ENCODE data around the gene TUNAR. TPM values are rescaled to one million over a fixed set of nuclear protein-coding genes. Genes with fewer than 3 reads are reported as not detected.

TUNAR gene
- total and polyA plus RNA-seq, 12 donors = not detected

DNA sequence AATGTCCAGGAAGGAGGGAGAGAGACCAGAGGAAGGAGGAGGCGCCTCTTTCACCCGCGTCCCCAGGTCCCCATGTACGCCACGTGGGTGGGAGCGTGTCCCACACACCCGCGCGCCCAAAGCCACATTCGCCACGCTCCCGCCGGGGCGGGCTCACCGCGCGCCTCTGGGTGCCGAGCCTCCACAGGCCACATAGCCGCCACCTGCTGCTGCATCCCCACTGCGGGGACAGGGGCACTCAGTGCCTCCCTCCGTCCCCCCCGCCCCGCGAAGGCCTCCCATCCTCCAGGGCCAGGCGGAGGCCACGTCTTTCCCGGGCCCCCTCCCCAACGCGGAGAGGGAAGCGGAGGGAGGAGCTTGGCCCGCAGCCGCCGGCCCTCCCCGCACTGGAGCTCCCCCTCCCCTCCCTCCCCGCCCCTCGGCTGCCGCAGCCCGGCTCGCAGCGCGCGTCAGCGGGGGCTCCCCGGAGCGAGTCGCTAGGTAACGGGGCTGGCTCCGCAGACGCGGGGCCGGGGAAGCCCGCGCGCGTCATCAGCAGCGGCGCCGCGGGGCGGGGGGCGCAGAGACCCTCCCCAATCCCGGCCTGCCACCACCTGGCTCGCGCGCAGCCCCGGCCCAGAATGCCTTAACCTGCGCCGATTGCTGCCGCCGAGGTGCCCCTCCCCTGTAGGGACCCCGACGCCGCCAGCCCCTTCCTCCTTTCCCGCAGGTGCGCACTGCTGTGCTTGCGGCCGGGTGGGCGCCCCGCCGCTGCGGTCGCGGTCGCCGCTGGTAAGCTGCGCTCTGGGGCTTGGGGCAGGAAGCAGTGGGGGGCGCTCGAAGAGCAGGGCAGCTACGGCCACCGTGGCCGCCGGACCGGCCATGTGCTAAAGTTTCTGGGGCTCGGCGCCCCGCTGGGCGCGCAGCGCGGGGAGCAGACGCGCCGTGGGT is 536 bp upstream of the TUNAR start:
- whole genome bisulfite sequencing, 2 donors = 2% methylated on average over 81 to 101 of the region's 103 CpGs
- Histone ChIP-seq H3K4me1 (peaks cover 0 to 11% (median 0%) of the 10 kb centered on the region in 9 donors), H3K27me3 (peaks cover 19 to 98% (median 87%) of the 10 kb centered on the region in 7 donors), H3K27ac (no peak overlapping the region), H3K36me3 (no peaks in the 10 kb centered on the region), H3K4me3 (peak overlapping the region in 8 of 10 donors; percentile 3 to 38 (median 20)), H3K9me3 (no peaks in the 10 kb centered on the region)
- intact Hi-C loops (cut with DNase I) = no loop called here
- ATAC-seq = no peak
- TF ChIP-seq, protein P1, sequence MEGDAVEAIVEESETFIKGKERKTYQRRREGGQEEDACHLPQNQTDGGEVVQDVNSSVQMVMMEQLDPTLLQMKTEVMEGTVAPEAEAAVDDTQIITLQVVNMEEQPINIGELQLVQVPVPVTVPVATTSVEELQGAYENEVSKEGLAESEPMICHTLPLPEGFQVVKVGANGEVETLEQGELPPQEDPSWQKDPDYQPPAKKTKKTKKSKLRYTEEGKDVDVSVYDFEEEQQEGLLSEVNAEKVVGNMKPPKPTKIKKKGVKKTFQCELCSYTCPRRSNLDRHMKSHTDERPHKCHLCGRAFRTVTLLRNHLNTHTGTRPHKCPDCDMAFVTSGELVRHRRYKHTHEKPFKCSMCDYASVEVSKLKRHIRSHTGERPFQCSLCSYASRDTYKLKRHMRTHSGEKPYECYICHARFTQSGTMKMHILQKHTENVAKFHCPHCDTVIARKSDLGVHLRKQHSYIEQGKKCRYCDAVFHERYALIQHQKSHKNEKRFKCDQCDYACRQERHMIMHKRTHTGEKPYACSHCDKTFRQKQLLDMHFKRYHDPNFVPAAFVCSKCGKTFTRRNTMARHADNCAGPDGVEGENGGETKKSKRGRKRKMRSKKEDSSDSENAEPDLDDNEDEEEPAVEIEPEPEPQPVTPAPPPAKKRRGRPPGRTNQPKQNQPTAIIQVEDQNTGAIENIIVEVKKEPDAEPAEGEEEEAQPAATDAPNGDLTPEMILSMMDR (IDR thresholded peaks at IDR 0.05) = no peak
- no peak for DNase-seq

DNA sequence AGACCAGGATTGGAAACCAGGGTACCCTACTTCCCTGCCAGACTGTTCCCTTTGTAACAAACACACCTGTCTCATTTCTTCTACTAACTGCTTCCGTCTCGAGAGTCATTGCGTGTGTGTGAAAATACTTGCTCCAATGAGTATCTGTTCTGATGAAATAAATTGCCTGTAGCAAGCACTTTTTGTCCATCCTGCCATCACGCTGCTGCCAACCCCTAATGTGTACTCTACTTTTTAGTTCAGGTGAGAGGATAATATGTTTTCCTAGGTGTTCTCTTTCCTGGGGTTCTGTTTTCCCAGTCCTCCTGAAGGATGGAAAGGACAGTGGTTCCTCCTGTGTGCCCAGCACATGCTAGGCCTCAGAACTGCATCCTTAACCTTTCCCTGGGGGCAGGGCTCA is 1.0 kb downstream of the TUNAR start:
- Histone ChIP-seq H3K4me3 (no peak overlapping the region), H3K4me1 (peaks cover 0 to 11% (median 0%) of the 10 kb centered on the region in 9 donors), H3K9me3 (no peaks in the 10 kb centered on the region), H3K27me3 (peaks cover 19 to 99% (median 82%) of the 10 kb centered on the region in 7 donors), H3K27ac (no peak overlapping the region), H3K36me3 (no peaks in the 10 kb centered on the region)
- DNase-seq = no peak
- intact Hi-C loops (cut with DNase I) = no loop called here
- TF ChIP-seq, protein P1 (IDR thresholded peaks at IDR 0.05) = no peak
- no peak for ATAC-seq
- WGBS, 2 donors = 85 to 88% methylated on average over 4 of the region's 4 CpGs

DNA sequence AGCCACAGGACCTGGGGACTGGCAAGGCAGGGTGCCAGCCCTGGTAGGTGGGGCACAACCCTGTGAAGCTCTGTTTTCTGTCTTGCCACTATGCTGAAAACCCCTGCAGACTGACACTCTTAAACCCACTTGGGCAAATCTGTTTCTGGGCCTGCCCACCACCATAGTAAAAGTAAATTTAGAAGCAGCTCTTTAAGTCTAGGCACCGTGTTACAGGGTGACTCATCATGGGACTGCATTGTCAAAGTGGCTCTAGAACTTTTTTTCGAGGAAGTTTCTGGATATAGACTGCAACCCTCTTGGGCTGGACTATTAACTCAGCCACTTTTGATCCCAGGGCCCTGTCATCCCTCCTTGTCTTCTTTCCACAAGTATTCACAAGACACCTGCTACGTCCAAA is 7.7 kb downstream of the TUNAR start:
- ATAC-seq (no peak), DNase-seq (no peak)
- no peaks in the 10 kb centered on the region for H3K36me3 ChIP-seq
- WGBS, 2 donors = 36% methylated on average over 3 of the region's 3 CpGs
- H3K27me3 ChIP-seq = peaks cover 0 to 72% (median 47%) of the 10 kb centered on the region in 7 donors
- TF ChIP-seq, protein P1 (IDR thresholded peaks at IDR 0.05) = no peak
- H3K4me1 ChIP-seq = no peaks in the 10 kb centered on the region
- H3K4me3 ChIP-seq = no peak overlapping the region
- H3K27ac ChIP-seq = no peak overlapping the region
- H3K9me3 ChIP-seq = no peaks in the 10 kb centered on the region
- intact Hi-C loops (cut with DNase I) = no loop called here

DNA sequence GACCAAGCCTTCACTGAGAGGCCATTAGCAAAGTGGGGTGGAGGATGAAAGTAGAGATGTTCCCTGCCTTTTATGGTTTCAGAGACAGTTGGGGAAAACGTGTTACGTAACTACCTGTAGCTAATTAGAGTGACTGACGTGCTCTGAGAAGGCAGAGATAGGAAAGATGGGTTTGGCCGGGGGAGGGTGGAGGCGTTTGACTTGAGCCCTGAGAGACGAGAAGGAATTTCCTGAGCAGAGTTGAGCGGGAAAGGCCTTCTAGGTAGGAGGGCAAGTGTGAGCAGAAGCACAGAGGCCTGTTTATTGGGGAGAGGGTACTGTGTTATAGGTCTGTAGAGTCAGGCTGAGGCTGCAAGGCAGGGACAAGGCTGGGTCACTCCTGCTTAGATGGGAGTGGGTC is 8.6 kb downstream of the TUNAR start:
- WGBS, 2 donors = 18 to 23% methylated on average over 7 of the region's 7 CpGs
- Histone ChIP-seq H3K27ac (no peak overlapping the region), H3K9me3 (no peaks in the 10 kb centered on the region), H3K4me1 (no peaks in the 10 kb centered on the region), H3K4me3 (no peak overlapping the region), H3K27me3 (peaks cover 0 to 63% (median 38%) of the 10 kb centered on the region in 7 donors), H3K36me3 (no peaks in the 10 kb centered on the region)
- TF ChIP-seq, protein P1 (IDR thresholded peaks at IDR 0.05) = no peak
- DNase-seq (no peak), ATAC-seq (no peak)
- intact Hi-C loops (cut with DNase I) = no loop called here

Measured in heart right ventricle (tissue), 16 donors.